ENCODE data around the gene DPF3.

DPF3 gene

GRCh38 chr14:72893636-72894322 lies at the start of gene DPF3:
Gene DPF3, minus strand, starts transcription at chr14:72894101. Its CDS starts 13 bp downstream, at chr14:72894088.
- DNase-seq (ENCODE audit: low read depth in 2 of 2): peak; percentile 85 to 90

GRCh38 chr14:72942934-72943333 lies 49.0 kb upstream of the DPF3 start:
- no peak for DNase-seq (ENCODE audit: low read depth in 2 of 2)

- DNase-seq (ENCODE audit: low read depth in 2 of 2): no peak
Measured at GRCh38 chr14:72941286-72941985, 47.5 kb upstream of the DPF3 start.

GRCh38 chr14:72939630-72940029 lies 45.7 kb upstream of the DPF3 start:
- DNase-seq (ENCODE audit: low read depth in 2 of 2): no peak

- no peak for DNase-seq (ENCODE audit: low read depth in 2 of 2)
Measured at GRCh38 chr14:72932893-72933292, 39.0 kb upstream of the DPF3 start.

GRCh38 chr14:72929316-72930080 lies 35.6 kb upstream of the DPF3 start:
- no peak for DNase-seq (ENCODE audit: low read depth in 2 of 2)

GRCh38 chr14:72928872-72929271 lies 35.0 kb upstream of the DPF3 start:
- no peak for DNase-seq (ENCODE audit: low read depth in 2 of 2)

- peak; percentile 93 to 95 for DNase-seq (ENCODE audit: low read depth in 2 of 2)
Measured at GRCh38 chr14:72926292-72927028, 32.6 kb upstream of the DPF3 start, which contains the start of gene DCAF4. Gene DCAF4, plus strand, starts transcription at chr14:72926464. Its CDS starts 11,515 bp downstream, at chr14:72937979.

GRCh38 chr14:72925815-72926291 lies 32.0 kb upstream of the DPF3 start:
- no peak for DNase-seq (ENCODE audit: low read depth in 2 of 2)

- no peak for DNase-seq (ENCODE audit: low read depth in 2 of 2)
Measured at GRCh38 chr14:72925171-72925759, 31.4 kb upstream of the DPF3 start.

GRCh38 chr14:72924337-72924736 lies 30.4 kb upstream of the DPF3 start:
- no peak for DNase-seq (ENCODE audit: low read depth in 2 of 2)

GRCh38 chr14:72921396-72921795 lies 27.5 kb upstream of the DPF3 start:
- no peak for DNase-seq (ENCODE audit: low read depth in 2 of 2)

- DNase-seq (ENCODE audit: low read depth in 2 of 2): no peak
Measured at GRCh38 chr14:72920008-72920407, 26.1 kb upstream of the DPF3 start.

- no peak for DNase-seq (ENCODE audit: low read depth in 2 of 2)
Measured at GRCh38 chr14:72917094-72917802, 23.3 kb upstream of the DPF3 start.

GRCh38 chr14:72916174-72916573 lies 22.3 kb upstream of the DPF3 start:
- DNase-seq (ENCODE audit: low read depth in 2 of 2): no peak

GRCh38 chr14:72913809-72914208 lies 19.9 kb upstream of the DPF3 start:
- no peak for DNase-seq (ENCODE audit: low read depth in 2 of 2)

- no peak for DNase-seq (ENCODE audit: low read depth in 2 of 2)
Measured at GRCh38 chr14:72909163-72909562, 15.3 kb upstream of the DPF3 start.

GRCh38 chr14:72907886-72908285 lies 14.0 kb upstream of the DPF3 start:
- DNase-seq (ENCODE audit: low read depth in 2 of 2): no peak

GRCh38 chr14:72906879-72907278 lies 13.0 kb upstream of the DPF3 start:
- DNase-seq (ENCODE audit: low read depth in 2 of 2): no peak

GRCh38 chr14:72906316-72906715 lies 12.4 kb upstream of the DPF3 start:
- DNase-seq (ENCODE audit: low read depth in 2 of 2): no peak

Data from stimulated activated CD8-positive, alpha-beta memory T cell treated with anti-CD3 and anti-CD28 coated beads, Interleukin-7, amount 100 ng/mL, for 4 hours (primary cell).